HepG2 (cell line): ENCODE results near the gene GLOD4. TPM values are rescaled to one million over a fixed set of nuclear protein-coding genes. Genes with fewer than 3 reads are reported as not detected.

Source experiments
- E2F2 ChIP-seq: sonication (generic); formaldehyde crosslinking; IDR thresholded peaks from 2 replicates; pipeline ENCODE4 v1.4.0; 2020; ENCODE audit warnings: missing genetic modification reagents, borderline replicate concordance
- GFI1 ChIP-seq: sonication (generic); formaldehyde crosslinking; IDR thresholded peaks from 2 replicates; pipeline ENCODE4 v1.5.0; 2020; ENCODE audit warnings: missing genetic modification reagents, mild to moderate bottlenecking, borderline replicate concordance
- HNF1B ChIP-seq: sonication (generic); formaldehyde crosslinking; IDR thresholded peaks from 2 replicates; pipeline ENCODE4 v1.5.1; 2020; ENCODE audit warnings: mild to moderate bottlenecking, moderate library complexity, missing genetic modification reagents
- IRF2 ChIP-seq: IDR thresholded peaks from 2 replicates; pipeline ENCODE4 v1.6.1; 2018; ENCODE audit warnings: missing genetic modification reagents, missing compliant biosample characterization
- KDM4B ChIP-seq: sonication (generic); formaldehyde crosslinking; IDR thresholded peaks from 2 replicates; pipeline ENCODE4 v1.4.0; 2020; ENCODE audit warnings: missing genetic modification reagents
- NFKB2 ChIP-seq: sonication (generic); formaldehyde crosslinking; IDR thresholded peaks from 2 replicates; pipeline ENCODE4 v1.4.0; 2020; ENCODE audit warnings: missing genetic modification reagents, borderline replicate concordance
- NONO ChIP-seq, 2 experiments: fragments of 450-650 bp in 1 of 2; sonication (generic) in 1 of 2; formaldehyde crosslinking in 1 of 2; IDR thresholded peaks in 1 of 2; conservative IDR thresholded peaks in 1 of 2; 2 replicates each; pipeline versions ENCODE4 v1.6.1 to v1.8.0; 2017 to 2022; ENCODE audit warnings: mild to moderate bottlenecking in 1 of 2, missing genetic modification reagents in 1 of 2, moderate library complexity in 1 of 2
- ONECUT2 ChIP-seq: sonication (generic); formaldehyde crosslinking; IDR thresholded peaks from 2 replicates; pipeline ENCODE4 v1.4.0; 2020; ENCODE audit warnings: missing genetic modification reagents
- REST ChIP-seq, 2 experiments: IDR thresholded peaks; 2 replicates each; pipeline ENCODE4 v1.6.1; 2011 to 2012; ENCODE audit warnings: low read length in 2 of 2, borderline replicate concordance in 1 of 2, low read depth in 1 of 2, mild to moderate bottlenecking in 1 of 2, moderate library complexity in 1 of 2
- RNF2 ChIP-seq: fragments of 450-650 bp; conservative IDR thresholded peaks from 2 replicates; pipeline ENCODE4 v1.6.1; 2016; ENCODE audit warnings: low read depth
- SALL1 ChIP-seq: sonication (generic); formaldehyde crosslinking; IDR thresholded peaks from 2 replicates; pipeline ENCODE4 v1.8.0; 2022; ENCODE audit warnings: mild to moderate bottlenecking, missing genetic modification reagents
- SOX13 ChIP-seq, 3 experiments: fragments of 450-650 bp in 1 of 3; sonication (generic) in 1 of 3; formaldehyde crosslinking in 1 of 3; IDR thresholded peaks in 2 of 3; conservative IDR thresholded peaks in 1 of 3; 2 replicates each; pipeline versions ENCODE4 v1.5.0 to v1.6.1; 2016 to 2020; ENCODE audit warnings: antibody characterized with exemption in 1 of 3, mild to moderate bottlenecking in 1 of 3, missing compliant biosample characterization in 1 of 3, missing genetic modification reagents in 1 of 3, moderate library complexity in 1 of 3
- SP1 ChIP-seq, 2 experiments: fragments of 450-650 bp in 1 of 2; sonication (generic) in 1 of 2; formaldehyde crosslinking in 1 of 2; IDR thresholded peaks; 2 replicates each; pipeline versions ENCODE4 v1.4.0 to v1.6.1; 2016 to 2020; ENCODE audit warnings: missing genetic modification reagents in 1 of 2
- SP4 ChIP-seq: sonication (generic); formaldehyde crosslinking; IDR thresholded peaks from 2 replicates; pipeline ENCODE4 v1.8.1; 2023; ENCODE audit warnings: mild to moderate bottlenecking, missing genetic modification reagents
- ZFP91 ChIP-seq: sonication (generic); formaldehyde crosslinking; IDR thresholded peaks from 2 replicates; pipeline ENCODE4 v1.9.0; 2022; ENCODE audit warnings: missing genetic modification reagents, mild to moderate bottlenecking, borderline replicate concordance
- ZNF160 ChIP-seq: sonication (generic); formaldehyde crosslinking; IDR thresholded peaks from 2 replicates; pipeline ENCODE4 v1.8.0; 2022; ENCODE audit warnings: mild to moderate bottlenecking, inconsistent platforms, missing genetic modification reagents
- ZNF414 ChIP-seq: sonication (generic); formaldehyde crosslinking; IDR thresholded peaks from 2 replicates; pipeline ENCODE4 v1.5.0; 2020; ENCODE audit warnings: missing genetic modification reagents
- polyA plus RNA-seq, 8 experiments: library from polyadenylated mRNA; depleted of rRNA in 3 of 8; stranded (reverse) in 7 of 8; unstranded in 1 of 8; fragments of >200 nt; fragmentation: Illumina TruSeq in 4 of 8; extraction: Trizol in 4 of 8; gene quantifications; 2 replicates each; pipeline versions ENCODE4 v1.2.1 to v1.2.3, GENCODE V29; 2011 to 2016; ENCODE audit warnings: low read depth in 4 of 8, missing spikeins in 1 of 8, mixed read lengths in 1 of 8; ENCODE audit not compliant: insufficient read depth in 1 of 8
- total RNA-seq, 5 experiments: library from RNA; depleted of rRNA; stranded (reverse); fragments of >200 nt; fragmentation: Illumina TruSeq; extraction: Trizol; gene quantifications; 2 replicates each; pipeline ENCODE4 v1.2.3, GENCODE V29; 2016; ENCODE audit warnings: low read depth in 1 of 5

GLOD4 gene
- total and polyA plus RNA-seq, 2 of the 13 experiments (the other 11 are each of a cell fraction or from before 2014, with no cell fraction given) = 53.7 to 87.8 TPM

GRCh38 chr17:731644-732066 is 50.4 kb downstream of the GLOD4 start (continued):
- TF ChIP-seq ZNF160 (CRISPR knock-in tag) (no peak), RNF2 (no peak), NFKB2 (no peak), ZNF414 (CRISPR knock-in tag) (0 out of 2 replicates have a peak, but pooled peaks have one; percentile 45), NONO (IDR thresholded peaks at IDR 0.05) (no peak), NONO (CRISPR knock-in tag; conservative IDR thresholded peaks at IDR 0.05) (no peak), IRF2 (no peak), ONECUT2 (CRISPR knock-in tag) (no peak), SP4 (CRISPR knock-in tag) (no peak), KDM4B (CRISPR knock-in tag) (0 out of 2 replicates have a peak, but pooled peaks have one; percentile 34), HNF1B (peak; percentile 45; the same call in 1 of the 2 replicates), E2F2 (CRISPR knock-in tag) (0 out of 2 replicates have a peak, but pooled peaks have one; percentile 30), SALL1 (CRISPR knock-in tag) (0 out of 2 replicates have a peak, but pooled peaks have one; percentile 21), GFI1 (no peak), SOX13 (IDR thresholded peaks at IDR 0.05) (no peak), SOX13 (CRISPR knock-in tag; conservative IDR thresholded peaks at IDR 0.05 in 1 of 2, IDR thresholded peaks at IDR 0.05 in 1 of 2) (no peak), ZFP91 (CRISPR knock-in tag) (peak; percentile 44; the same call in 1 of the 2 replicates), SP1 (IDR thresholded peaks at IDR 0.05) (no peak), SP1 (CRISPR knock-in tag; IDR thresholded peaks at IDR 0.05) (no peak), REST (IDR thresholded peaks at IDR 0.05; ENCODE audit: borderline replicate concordance in 1 of 2, low read depth in 1 of 2, low read length in 2 of 2) (no peak)
